Thyroid gland (tissue), 4 donors: Measurements from ENCODE around the gene SMPX. TPM values are rescaled to one million over a fixed set of nuclear protein-coding genes. Genes with fewer than 3 reads are reported as not detected.
A peak's percentile ranks its signal among the peaks of the same experiment; 100 is the strongest.

Experiments
- DNase-seq, 2 donors: peaks; one replicate each; pipeline ENCODE4 v3.0.0-alpha.2; 2019
- H3K27ac ChIP-seq, 3 donors: fragments of 200-600 bp; sonication (generic); 1 replicate in 2 of 3; 2 replicates in 1 of 3; pipeline ENCODE4 v1.5.1; 2016 to 2019; ENCODE audit warnings: mild to moderate bottlenecking in 1 of 3, moderate library complexity in 1 of 3
- H3K27me3 ChIP-seq: fragments of 200-600 bp; sonication (generic); one replicate; pipeline ENCODE4 v1.5.1; 2019
- H3K36me3 ChIP-seq, 2 donors: fragments of 200-600 bp; sonication (generic); one replicate each; pipeline ENCODE4 v1.5.1; 2016 to 2019
- H3K4me1 ChIP-seq, 2 donors: fragments of 200-600 bp; sonication (generic); one replicate each; pipeline ENCODE4 v1.5.1; 2017 to 2019
- H3K4me3 ChIP-seq, 3 donors: fragments of 200-600 bp; sonication (generic); replicated peaks in 1 of 3; 1 replicate in 2 of 3; 2 replicates in 1 of 3; pipeline ENCODE4 v1.5.1; 2016; ENCODE audit warnings: mild to moderate bottlenecking in 1 of 3
- H3K9me3 ChIP-seq: fragments of 200-600 bp; sonication (generic); one replicate; pipeline ENCODE4 v1.5.1; 2017
- POLR2A ChIP-seq, 2 donors: fragments of 450-650 bp; IDR thresholded peaks; one replicate each; pipeline ENCODE4 v1.6.1; 2017; ENCODE audit warnings: antibody characterized with exemption in 2 of 2, mild to moderate bottlenecking in 2 of 2, moderate library complexity in 1 of 2
- WGBS, 2 donors: methylation state at CpG; one replicate each; pipeline ENCODE4 v1.1.5; 2017; 5-methylcytosine and 5-hydroxymethylcytosine counted together
- intact Hi-C: fragments of 100-400 bp; cut with DNase I; formaldehyde crosslinking; loops from one replicate; pipeline ENCODE4 v1.15.1; 2023
- total RNA-seq, 4 donors: library from RNA; depleted of rRNA; stranded (reverse); fragments of >200 nt; gene quantifications; one replicate each; pipeline ENCODE4 v1.2.3, GENCODE V29; 2016
- TF ChIP-seq, protein P1 (sequence below), 6 experiments: fragments of 200-600 bp in 3 of 6; fragments of 450-650 bp in 3 of 6; sonication (generic) in 3 of 6; IDR thresholded peaks; one replicate each; pipeline ENCODE4 v1.5.1; 2016 to 2019; ENCODE audit warnings: antibody characterized with exemption in 6 of 6, mild to moderate bottlenecking in 2 of 6, inconsistent platforms in 1 of 6, moderate library complexity in 1 of 6

The SMPX gene
- total RNA-seq, 4 donors from 2014 or later: not detected

DNA sequence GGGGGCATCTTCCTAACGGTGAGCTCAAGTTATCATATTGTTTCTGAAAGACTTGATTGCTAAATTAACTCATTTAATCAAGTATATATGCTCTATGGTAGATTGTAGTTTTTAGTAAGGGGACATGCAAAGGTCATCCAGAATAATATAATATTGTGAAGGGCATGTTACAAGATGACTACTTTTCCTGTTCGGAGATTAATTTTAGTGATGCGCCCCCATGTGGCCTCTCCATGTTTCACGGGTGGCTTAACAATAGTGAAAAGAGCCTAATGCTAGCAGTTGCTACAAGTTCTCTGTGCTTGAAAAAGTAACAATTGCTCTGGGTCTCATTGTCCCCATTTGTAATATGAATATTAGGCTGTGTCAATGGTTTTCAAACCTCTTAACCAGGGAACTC lies 12.2 kb downstream of the SMPX start:
- Histone ChIP-seq H3K4me3 (no peak overlapping the region), H3K36me3 (no peaks in the 10 kb centered on the region), H3K9me3 (no peaks in the 10 kb centered on the region), H3K27me3 (no peaks in the 10 kb centered on the region), H3K4me1 (no peaks in the 10 kb centered on the region), H3K27ac (no peak overlapping the region)
- peak; percentile 37 to 50 for DNase-seq
- WGBS, 2 donors: 34 to 36% methylated on average over 4 of the region's 4 CpGs
- intact Hi-C loops: no loop called here
- TF ChIP-seq, protein P1, sequence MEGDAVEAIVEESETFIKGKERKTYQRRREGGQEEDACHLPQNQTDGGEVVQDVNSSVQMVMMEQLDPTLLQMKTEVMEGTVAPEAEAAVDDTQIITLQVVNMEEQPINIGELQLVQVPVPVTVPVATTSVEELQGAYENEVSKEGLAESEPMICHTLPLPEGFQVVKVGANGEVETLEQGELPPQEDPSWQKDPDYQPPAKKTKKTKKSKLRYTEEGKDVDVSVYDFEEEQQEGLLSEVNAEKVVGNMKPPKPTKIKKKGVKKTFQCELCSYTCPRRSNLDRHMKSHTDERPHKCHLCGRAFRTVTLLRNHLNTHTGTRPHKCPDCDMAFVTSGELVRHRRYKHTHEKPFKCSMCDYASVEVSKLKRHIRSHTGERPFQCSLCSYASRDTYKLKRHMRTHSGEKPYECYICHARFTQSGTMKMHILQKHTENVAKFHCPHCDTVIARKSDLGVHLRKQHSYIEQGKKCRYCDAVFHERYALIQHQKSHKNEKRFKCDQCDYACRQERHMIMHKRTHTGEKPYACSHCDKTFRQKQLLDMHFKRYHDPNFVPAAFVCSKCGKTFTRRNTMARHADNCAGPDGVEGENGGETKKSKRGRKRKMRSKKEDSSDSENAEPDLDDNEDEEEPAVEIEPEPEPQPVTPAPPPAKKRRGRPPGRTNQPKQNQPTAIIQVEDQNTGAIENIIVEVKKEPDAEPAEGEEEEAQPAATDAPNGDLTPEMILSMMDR (IDR thresholded peaks at IDR 0.05): peak in 5 of 6 experiments; percentile 8 to 45 (median 41)
- TF ChIP-seq POLR2A (IDR thresholded peaks at IDR 0.05): no peak

DNA sequence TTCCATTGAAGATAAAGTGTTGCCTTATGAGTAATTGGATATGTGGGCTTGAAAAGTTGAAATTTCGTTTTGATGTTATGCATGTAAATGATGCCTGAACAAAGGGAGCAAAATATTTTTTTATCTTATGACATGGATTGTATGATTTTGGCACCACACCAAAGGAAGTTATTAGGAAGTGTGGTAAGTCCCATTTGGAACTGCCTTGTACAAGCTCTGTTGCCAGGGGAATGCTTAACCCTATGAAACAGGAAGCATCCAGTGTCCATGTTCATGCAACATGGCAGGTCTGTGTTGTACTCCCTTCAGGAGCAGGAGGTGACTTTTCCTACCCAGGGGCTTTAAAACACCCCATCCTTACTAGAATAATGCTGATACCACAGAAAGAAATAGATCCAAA lies 13.2 kb downstream of the SMPX start:
- Histone ChIP-seq H3K9me3 (no peaks in the 10 kb centered on the region), H3K27me3 (no peaks in the 10 kb centered on the region), H3K4me3 (no peak overlapping the region), H3K4me1 (no peaks in the 10 kb centered on the region), H3K27ac (no peak overlapping the region), H3K36me3 (no peaks in the 10 kb centered on the region)
- TF ChIP-seq, protein P1 (IDR thresholded peaks at IDR 0.05): no peak
- no peak for TF ChIP-seq POLR2A (IDR thresholded peaks at IDR 0.05)
- intact Hi-C loops: no loop called here
- 67 to 72% methylated on average over 1 of the region's 1 CpG for WGBS, 2 donors
- no peak for DNase-seq

GRCh38 chrX:21744060-21744459 lies 13.9 kb downstream of the SMPX start:
- no peak for DNase-seq
- 94 to 98% methylated on average over 3 of the region's 3 CpGs for WGBS, 2 donors
- no peak overlapping the region for H3K4me3 ChIP-seq
- intact Hi-C loops: no loop called here
- H3K27ac ChIP-seq: no peak overlapping the region
- TF ChIP-seq POLR2A (IDR thresholded peaks at IDR 0.05): no peak
- H3K36me3 ChIP-seq: no peaks in the 10 kb centered on the region
- H3K9me3 ChIP-seq: no peaks in the 10 kb centered on the region
- no peaks in the 10 kb centered on the region for H3K27me3 ChIP-seq
- no peaks in the 10 kb centered on the region for H3K4me1 ChIP-seq

DNA sequence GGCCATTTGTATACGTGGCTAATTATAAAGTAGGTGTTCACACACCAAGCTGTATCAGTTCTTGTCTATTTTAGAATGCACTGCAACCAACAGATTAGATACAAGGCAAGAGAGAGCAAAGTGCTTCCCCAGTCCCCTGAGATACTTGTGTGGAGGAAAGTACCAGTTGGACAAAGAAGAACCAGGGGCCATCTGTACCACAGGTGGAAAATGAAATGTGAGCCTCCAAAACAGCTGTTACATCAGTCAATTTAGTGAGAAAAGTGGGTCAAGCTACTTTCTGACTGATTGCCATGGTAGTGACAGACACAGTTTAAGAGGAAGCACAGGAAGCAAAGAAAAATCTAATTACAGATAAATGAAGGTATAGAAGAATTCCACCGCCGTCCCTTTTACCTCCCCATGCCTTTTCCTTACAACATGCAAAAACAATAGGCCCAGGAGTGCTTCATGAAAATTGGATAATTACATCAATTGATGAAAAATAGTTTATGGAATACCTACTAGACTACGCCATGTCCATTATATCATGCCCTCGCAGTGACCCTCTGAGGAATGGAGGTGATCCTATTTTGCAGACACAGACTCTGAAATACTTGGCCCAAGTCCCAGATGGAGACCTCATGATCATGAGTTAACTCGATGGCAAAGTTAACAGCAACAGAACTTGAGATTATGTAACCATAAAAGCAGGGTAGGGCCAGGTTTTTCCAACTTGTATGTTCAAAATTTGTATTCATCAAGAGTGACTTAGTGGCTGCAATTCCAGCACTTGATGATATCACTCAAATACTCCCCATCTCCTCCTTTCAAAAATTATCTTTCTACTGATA lies 15.8 kb downstream of the SMPX start:
- no peaks in the 10 kb centered on the region for H3K9me3 ChIP-seq
- no peak overlapping the region for H3K27ac ChIP-seq
- H3K4me1 ChIP-seq: no peaks in the 10 kb centered on the region
- H3K36me3 ChIP-seq: no peaks in the 10 kb centered on the region
- H3K4me3 ChIP-seq: no peak overlapping the region
- intact Hi-C loops: no loop called here
- no peaks in the 10 kb centered on the region for H3K27me3 ChIP-seq
- WGBS, 2 donors: 57 to 77% methylated on average over 6 of the region's 6 CpGs
- peak in 1 of 2 donors; percentile 15 for DNase-seq
- TF ChIP-seq POLR2A (IDR thresholded peaks at IDR 0.05): no peak
- TF ChIP-seq, protein P1 (IDR thresholded peaks at IDR 0.05): no peak

- no peak overlapping the region for H3K4me3 ChIP-seq
- H3K27ac ChIP-seq: no peak overlapping the region
These were observed 16.6 kb downstream of the SMPX start for GRCh38 chrX:21741364-21741763.

More at GRCh38 chrX:21741364-21741763, 16.6 kb downstream of the SMPX start:
- H3K36me3 ChIP-seq: no peaks in the 10 kb centered on the region
- no peak for DNase-seq
- no peaks in the 10 kb centered on the region for H3K9me3 ChIP-seq
- intact Hi-C loops: no loop called here
- TF ChIP-seq, protein P1 (IDR thresholded peaks at IDR 0.05): no peak
- TF ChIP-seq POLR2A (IDR thresholded peaks at IDR 0.05): no peak
- no peaks in the 10 kb centered on the region for H3K27me3 ChIP-seq
- no peaks in the 10 kb centered on the region for H3K4me1 ChIP-seq
